Measurements from ENCODE around the gene TFCP2L1. TPM values are rescaled to one million over a fixed set of nuclear protein-coding genes. Genes with fewer than 3 reads are reported as not detected.

The TFCP2L1 gene
- total and polyA plus RNA-seq, 2 experiments from 2014 or later, result 0.94 to 6.4 TPM

GRCh38 chr2:121172456-121172855 is 112.5 kb downstream of the TFCP2L1 start (continued):
- TF ChIP-seq ETS1 (IDR thresholded peaks at IDR 0.05), result no peak
- no peak for TF ChIP-seq EZH2 (IDR thresholded peaks at IDR 0.05; ENCODE audit: low read depth, unreplicated experiment)
- TF ChIP-seq EZH2phosphoT487 (IDR thresholded peaks at IDR 0.05; ENCODE audit: unreplicated experiment), result no peak
- TF ChIP-seq NANOG (IDR thresholded peaks at IDR 0.05; ENCODE audit: borderline replicate concordance), result no peak
- TF ChIP-seq STAT1 (IDR thresholded peaks at IDR 0.05; ENCODE audit: unreplicated experiment), result no peak
- TF ChIP-seq REST (IDR thresholded peaks at IDR 0.05; ENCODE audit: unreplicated experiment), result no peak
- TF ChIP-seq CREB1 (CRISPR knock-in tag; IDR thresholded peaks at IDR 0.05; ENCODE audit: low read depth), result no peak

GRCh38 chr2:121171625-121172119 is 113.3 kb downstream of the TFCP2L1 start:
- no peaks in the 10 kb centered on the region for H3F3A ChIP-seq (replicated peaks; ENCODE audit: low read depth)
- H3K27ac ChIP-seq (ENCODE audit: low read depth), result no peak overlapping the region
- no peak for DNase-seq (ENCODE audit: low spot score)
- H3K36me3 Mint-ChIP-seq (ENCODE audit: low read depth), result no peaks in the 10 kb centered on the region
- no peak overlapping the region for H3K4me3 ChIP-seq
- no peaks in the 10 kb centered on the region for H3K4me1 Mint-ChIP-seq
- H3K4me1 ChIP-seq (ENCODE audit: insufficient read depth), result no peaks in the 10 kb centered on the region
- no peak overlapping the region for H3K4me3 Mint-ChIP-seq
- H2AFZ ChIP-seq, result no peak overlapping the region
- no peaks in the 10 kb centered on the region for H3K79me2 ChIP-seq (replicated peaks; ENCODE audit: insufficient read depth)
- ATAC-seq, result no peak
- H3K9me3 Mint-ChIP-seq, result peaks cover 11% of the 10 kb centered on the region
- no peaks in the 10 kb centered on the region for H3K36me3 ChIP-seq (ENCODE audit: insufficient read depth)
- no peak overlapping the region for H3K4me2 ChIP-seq
- no peaks in the 10 kb centered on the region for H3K9me2 ChIP-seq (ENCODE audit: insufficient read depth)
- H3K27me3 ChIP-seq (ENCODE audit: insufficient read depth), result no peaks in the 10 kb centered on the region
- H3K27ac Mint-ChIP-seq, result no peak overlapping the region
- H3K27me3 Mint-ChIP-seq (ENCODE audit: insufficient read depth, low read depth, poor library complexity), result peaks cover 1% of the 10 kb centered on the region
- H4K20me1 ChIP-seq (replicated peaks; ENCODE audit: insufficient read depth), result no peaks in the 10 kb centered on the region
- TF ChIP-seq POLR2AphosphoS5 (IDR thresholded peaks at IDR 0.05; ENCODE audit: low read depth) (no peak), ZNF114 (CRISPR knock-in tag; IDR thresholded peaks at IDR 0.05) (no peak), ZNF331 (CRISPR knock-in tag; IDR thresholded peaks at IDR 0.05; ENCODE audit: low read depth) (no peak), CREB1 (CRISPR knock-in tag; IDR thresholded peaks at IDR 0.05; ENCODE audit: low read depth) (no peak), REST (IDR thresholded peaks at IDR 0.05; ENCODE audit: unreplicated experiment) (no peak), EZH2 (IDR thresholded peaks at IDR 0.05; ENCODE audit: low read depth, unreplicated experiment) (no peak), NANOG (IDR thresholded peaks at IDR 0.05; ENCODE audit: borderline replicate concordance) (no peak), EZH2phosphoT487 (IDR thresholded peaks at IDR 0.05; ENCODE audit: unreplicated experiment) (no peak), STAT1 (IDR thresholded peaks at IDR 0.05; ENCODE audit: unreplicated experiment) (no peak)

All from GM23338 (cell line).